ENCODE results near the gene OR8J1. TPM values are rescaled to one million over a fixed set of nuclear protein-coding genes. Genes with fewer than 3 reads are reported as not detected.

The OR8J1 gene
- total and polyA plus RNA-seq, 9 of the 15 experiments (the other 6 are each of a cell fraction or from before 2014, with no cell fraction given), result not detected

- Histone ChIP-seq H4K20me1 (replicated peaks; ENCODE audit: control insufficient read depth, insufficient read depth, low read length) (no peaks in the 10 kb centered on the region), H3K4me3 (no peak overlapping the region), H3K4me1 (replicated peaks in 1 of 2; ENCODE audit: control insufficient read depth in 2 of 2, insufficient read depth in 2 of 2, low read length in 2 of 2) (no peaks in the 10 kb centered on the region), H3K79me2 (ENCODE audit: control insufficient read depth, insufficient read depth, low read length) (no peaks in the 10 kb centered on the region), H3K36me3 (ENCODE audit: control insufficient read depth, insufficient read depth, low read length) (no peaks in the 10 kb centered on the region), H3K9me3 (replicated peaks; ENCODE audit: control insufficient read depth, insufficient read depth, low read depth, low read length) (no peaks in the 10 kb centered on the region), H3K9me1 (ENCODE audit: control insufficient read depth, insufficient read depth, low read length) (no peaks in the 10 kb centered on the region), H3K4me2 (ENCODE audit: insufficient read depth, low read length) (no peak overlapping the region), H3K9ac (ENCODE audit: insufficient read depth in 1 of 2, low read depth in 2 of 2, low read length in 2 of 2) (no peak overlapping the region), H2AFZ (ENCODE audit: low read depth, low read length) (no peak overlapping the region), H3K27me3 (ENCODE audit: control insufficient read depth in 2 of 2, insufficient read depth in 2 of 2, low read length in 2 of 2) (no peaks in the 10 kb centered on the region), H3K27ac (ENCODE audit: extremely low read depth, low read depth, low read length) (no peak overlapping the region)
- in situ Hi-C loops (cut with MboI), result no loop called here
- CTCF ChIA-PET (ENCODE audit: low intra/inter-chr PET ratio), result no interaction called here
- no TSS peak for BruUV-seq (replicated peaks)
- 0% methylated on average over 3 of the region's 3 CpGs for WGBS (ENCODE audit: insufficient coverage, low coverage, missing lambda C conversion rate)
- intact Hi-C loops (cut with micrococcal nuclease), result no loop called here
- POLR2A ChIA-PET, result no interaction called here
- no peak for DNase-seq (ENCODE audit: extremely low read depth in 1 of 4, low spot score in 3 of 4)
- FAIRE-seq, result no peak
- TF ChIP-seq ILK (tag; IDR thresholded peaks at IDR 0.05; ENCODE audit: borderline replicate concordance, low read depth) (no peak), AFF1 (IDR thresholded peaks at IDR 0.05; ENCODE audit: low read depth in 1 of 2, partially characterized antibody in 2 of 2) (no peak), VEZF1 (CRISPR knock-in tag; IDR thresholded peaks at IDR 0.05) (no peak), JUND (IDR thresholded peaks at IDR 0.05; ENCODE audit: borderline replicate concordance, low read depth, low read length) (no peak), JUND (tag; IDR thresholded peaks at IDR 0.05; ENCODE audit: borderline replicate concordance, low read depth, low read length) (no peak), CBFB (CRISPR knock-in tag; IDR thresholded peaks at IDR 0.05) (no peak), HMGN3 (IDR thresholded peaks at IDR 0.05; ENCODE audit: borderline replicate concordance, extremely low read depth, insufficient read length, low read depth, low read length) (no peak), PKNOX1 (IDR thresholded peaks at IDR 0.05) (no peak), E2F1 (CRISPR knock-in tag; IDR thresholded peaks at IDR 0.05) (no peak), MCM3 (IDR thresholded peaks at IDR 0.05) (no peak), HNRNPLL (IDR thresholded peaks at IDR 0.05; ENCODE audit: low read depth, low read length, poor library complexity, severe bottlenecking) (no peak), FOXA1 (IDR thresholded peaks at IDR 0.05; ENCODE audit: borderline replicate concordance) (no peak), ZNF408 (CRISPR knock-in tag; IDR thresholded peaks at IDR 0.05; ENCODE audit: low read depth) (no peak), TCF7L2 (IDR thresholded peaks at IDR 0.05; ENCODE audit: low read depth, low read length) (no peak), BDP1 (IDR thresholded peaks at IDR 0.05; ENCODE audit: insufficient read depth, insufficient read length) (no peak), TRIM28 (IDR thresholded peaks at IDR 0.05) (no peak)
- ATAC-seq, result no peak
Observed at GRCh38 chr11:56394381-56394780, 40.3 kb downstream of the OR8J1 start.
